GM19025 (cell line): ENCODE data around the gene GRID1.
"Not testable (repeated sequence)": the region's sequence is repeated elsewhere in the genome, so short reads cannot be mapped to it uniquely, and the experiment has no call there.

Experiments
- ATAC-seq: cut with Tn5 transposase; IDR thresholded peaks from one replicate; pipeline ENCODE4 v1.9.1; 2021; ENCODE audit warnings: mild to moderate bottlenecking, low read depth, moderate library complexity; ENCODE audit not compliant: unreplicated experiment

GRID1 gene

DNA sequence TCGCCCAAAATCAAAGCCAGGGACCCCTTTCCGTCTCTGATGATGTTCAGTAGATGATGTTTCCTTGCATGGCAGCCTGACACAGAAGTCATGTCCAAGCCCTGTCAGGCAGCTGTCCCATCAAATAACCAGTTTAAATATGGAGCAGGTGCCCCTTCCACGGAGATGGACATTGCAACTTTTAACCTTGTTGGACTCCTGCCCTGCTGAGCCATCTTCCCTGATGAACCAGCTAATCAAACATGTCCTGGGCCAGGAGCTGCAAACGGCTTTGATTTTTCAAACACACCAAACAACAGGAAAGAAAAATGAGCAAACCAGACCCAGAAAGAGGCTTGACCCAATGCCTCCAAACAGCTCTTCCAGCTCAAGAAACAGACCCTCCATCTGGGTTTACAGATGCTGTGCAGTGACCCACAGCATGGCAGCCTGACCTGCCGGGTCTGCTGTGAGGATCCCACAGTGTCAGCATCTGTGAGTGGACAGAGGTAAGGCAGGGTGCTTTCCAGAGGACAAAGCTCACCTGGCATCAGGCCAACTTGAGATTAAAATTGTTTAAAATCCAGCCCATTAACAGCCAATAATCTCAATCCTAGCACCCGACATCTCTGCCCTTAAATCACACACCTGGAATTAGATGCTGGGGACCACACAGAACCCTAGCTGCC is 372.6 kb downstream of the GRID1 start:
- no peak for ATAC-seq

DNA sequence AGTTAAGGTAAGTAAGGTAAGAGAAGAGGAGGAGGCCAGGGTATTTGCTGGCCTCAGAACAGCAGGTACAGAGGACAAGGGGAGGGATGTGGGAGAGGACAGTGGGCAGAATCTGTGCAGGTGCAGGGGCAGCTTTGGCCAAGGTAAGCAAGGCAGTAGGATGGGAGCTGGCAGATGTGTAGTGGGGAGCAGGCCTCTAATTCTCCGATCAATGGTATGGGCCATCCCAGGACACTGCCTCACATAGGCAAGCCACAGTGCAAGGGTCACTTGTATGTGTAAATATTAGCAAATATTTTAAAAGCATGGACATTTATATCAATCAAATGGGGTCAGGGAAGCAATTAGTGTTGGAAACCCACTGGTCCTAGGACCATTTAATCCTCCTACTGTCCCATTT is 373.5 kb downstream of the GRID1 start:
- ATAC-seq: no peak

DNA sequence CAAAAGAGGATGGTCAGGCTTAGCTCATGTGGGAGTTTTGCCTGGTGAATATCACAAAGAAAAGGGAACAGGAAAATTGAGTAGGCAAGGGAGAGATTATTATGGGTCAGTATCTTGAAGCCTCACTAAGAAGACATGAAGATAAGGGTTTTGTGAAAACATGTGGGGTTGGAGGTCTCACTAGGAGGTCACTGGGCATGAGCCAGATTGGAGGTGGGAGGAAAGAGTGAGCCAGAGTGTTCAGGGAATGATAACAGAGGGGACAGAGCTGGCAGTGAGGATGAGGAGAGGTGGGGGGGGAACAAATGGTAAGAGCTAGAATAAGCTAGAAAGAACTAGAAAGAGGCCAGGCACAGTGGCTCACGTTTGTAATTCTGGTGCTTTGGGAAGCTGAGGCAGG is 374.3 kb downstream of the GRID1 start:
- ATAC-seq: no peak

- no peak for ATAC-seq
Measured at GRCh38 chr10:85986777-85987176, 379.8 kb downstream of the GRID1 start.

DNA sequence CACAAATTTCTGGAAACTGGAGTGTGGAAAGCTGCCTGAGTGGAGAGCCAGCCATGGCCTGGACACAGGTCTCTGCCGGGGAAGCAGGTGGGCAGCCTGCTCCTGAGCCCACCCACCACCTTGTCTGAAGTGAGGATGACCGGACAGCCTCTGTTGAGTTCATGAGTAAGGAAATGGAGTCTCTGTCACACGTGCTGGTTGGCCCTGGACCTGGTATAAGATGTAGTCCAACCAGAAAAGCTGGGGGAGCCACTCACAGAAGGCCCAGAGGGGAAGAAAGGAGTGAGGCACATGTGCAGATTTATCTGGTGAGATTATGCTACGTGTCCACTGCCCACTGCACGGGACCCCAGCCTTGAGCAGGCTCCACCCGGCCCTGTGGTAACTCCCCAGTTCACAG is 383.5 kb downstream of the GRID1 start:
- ATAC-seq: no peak

- no peak for ATAC-seq
Measured at GRCh38 chr10:85979598-85979997, 387.0 kb downstream of the GRID1 start.

DNA sequence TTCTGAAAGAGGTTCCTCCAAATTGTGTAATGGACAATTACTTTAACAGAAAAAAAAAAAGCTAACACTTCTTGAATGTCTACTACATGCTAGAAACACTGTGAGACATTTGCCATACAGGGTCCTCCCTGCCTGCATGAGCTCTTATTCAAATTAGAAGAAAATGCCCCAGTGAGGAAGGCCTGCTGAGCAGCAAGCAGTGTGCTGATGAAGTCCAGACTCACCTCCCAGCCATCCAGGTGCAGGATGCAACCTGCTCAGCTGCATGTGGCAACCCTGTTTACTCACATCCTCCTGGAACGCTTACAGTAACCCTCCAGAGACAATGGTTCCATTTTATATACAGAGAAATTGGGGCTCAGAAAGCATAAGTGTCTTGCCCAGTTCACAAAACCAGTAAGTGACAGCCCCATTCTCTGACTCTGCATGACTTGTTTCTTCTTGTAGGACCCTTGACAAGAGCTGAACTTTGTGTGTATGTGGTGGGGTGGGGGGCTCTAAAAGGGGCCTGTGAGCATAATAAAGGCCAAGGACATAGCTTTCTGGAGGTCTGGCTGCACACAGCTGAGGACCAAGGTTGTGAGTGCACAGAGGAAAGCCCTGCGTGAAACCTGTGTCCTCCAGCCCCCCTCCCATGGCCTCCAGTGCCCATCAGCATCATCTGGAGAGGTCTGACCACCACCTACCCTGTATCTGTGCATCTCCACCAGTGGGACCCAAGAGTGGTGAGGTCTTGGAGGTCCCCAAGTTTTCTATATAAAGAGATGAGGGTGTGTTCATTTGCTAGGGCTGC is 387.8 kb downstream of the GRID1 start:
- no peak for ATAC-seq

DNA sequence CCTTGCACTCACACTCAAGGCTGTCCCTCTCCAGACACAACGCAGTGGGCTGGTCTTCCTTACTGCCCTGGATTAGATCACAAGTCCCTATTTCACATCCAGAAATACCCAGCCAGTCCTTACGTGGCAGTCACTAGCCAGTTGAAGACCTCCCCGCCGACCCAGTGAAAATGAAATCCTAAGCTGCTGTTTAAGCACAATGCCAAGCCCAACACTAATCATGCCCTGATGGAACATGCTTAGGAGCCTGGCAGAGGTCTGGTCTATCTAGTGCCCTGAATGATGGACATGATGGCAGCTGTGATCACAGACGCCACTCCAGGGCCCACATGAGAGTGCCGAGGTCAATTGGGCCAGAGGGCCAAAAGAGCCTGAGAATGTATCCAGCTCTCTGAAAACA is 389.0 kb downstream of the GRID1 start:
- ATAC-seq: no peak

DNA sequence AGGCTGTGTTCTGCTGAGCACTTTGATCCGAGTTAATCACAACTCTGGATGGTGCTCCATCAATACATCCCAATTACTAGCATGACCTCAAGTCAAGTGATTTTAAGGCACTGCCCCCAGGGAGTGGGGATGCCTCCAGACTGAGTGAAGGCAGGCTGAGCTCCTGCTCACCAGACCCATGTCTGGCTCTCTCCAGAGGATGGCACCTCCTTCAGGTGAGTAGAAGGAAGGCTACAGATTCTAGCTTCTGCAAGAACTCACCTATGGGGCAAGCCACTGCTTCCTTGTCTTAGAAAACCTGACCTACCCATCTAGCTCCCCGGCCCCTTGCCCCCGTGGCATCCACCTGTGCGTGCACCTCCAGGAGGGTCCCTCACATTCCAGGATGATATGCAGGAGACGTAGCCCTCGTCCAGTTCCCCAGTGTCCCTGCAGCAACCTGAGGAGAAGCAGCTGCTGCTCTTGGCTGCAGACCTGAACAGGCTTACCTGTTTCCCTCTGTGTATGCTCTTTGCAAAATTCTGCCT is 390.3 kb downstream of the GRID1 start:
- no peak for ATAC-seq

DNA sequence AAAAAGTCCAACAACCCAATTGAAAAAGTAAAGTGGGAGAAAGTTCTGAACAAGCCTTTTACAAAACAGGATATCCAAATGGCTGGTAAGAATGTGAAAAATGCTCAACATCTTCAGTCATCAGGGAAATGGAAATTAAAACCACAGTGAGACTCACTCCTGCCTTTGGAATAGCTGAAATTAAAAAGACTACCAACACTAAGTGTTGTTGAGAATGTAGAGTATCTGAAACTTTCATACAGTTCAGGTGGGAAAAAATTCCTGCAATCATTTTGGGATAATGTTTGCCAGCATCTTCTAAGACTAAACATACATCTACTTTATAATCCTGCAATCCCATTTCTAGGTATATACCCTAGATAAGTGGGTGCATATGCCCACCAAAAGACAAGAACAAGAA is 395.1 kb downstream of the GRID1 start:
- no peak for ATAC-seq

GRCh38 chr10:85967594-85967993 is 399.0 kb downstream of the GRID1 start:
- no peak for ATAC-seq

- ATAC-seq: no peak
Measured at GRCh38 chr10:85961479-85962067, 405.0 kb downstream of the GRID1 start.

GRCh38 chr10:85961073-85961472 is 405.5 kb downstream of the GRID1 start:
- no peak for ATAC-seq

DNA sequence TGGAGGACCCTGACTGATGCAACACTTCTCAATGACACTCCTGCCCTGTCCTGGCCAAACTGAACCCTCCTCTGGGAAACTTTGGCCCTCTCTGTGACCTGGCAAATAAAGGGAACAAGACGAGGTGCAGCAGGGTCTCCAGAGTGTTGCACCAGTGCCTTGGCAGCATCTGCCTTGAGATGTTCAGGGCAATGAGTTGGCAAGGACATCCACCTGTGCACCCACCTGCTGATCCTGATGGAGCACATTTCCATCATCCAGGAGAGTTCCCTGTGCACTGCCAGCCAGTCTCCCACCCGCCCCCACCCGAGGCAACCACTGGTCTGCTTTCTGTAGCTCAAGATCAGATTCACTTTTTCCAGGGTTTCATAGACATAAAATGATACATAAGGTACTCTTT is 407.4 kb downstream of the GRID1 start:
- ATAC-seq: no peak

GRCh38 chr10:85950921-85951320 is 415.7 kb downstream of the GRID1 start:
- no peak for ATAC-seq

- peak; percentile 82 for ATAC-seq
Measured at GRCh38 chr10:85946713-85947326, 419.8 kb downstream of the GRID1 start.

- ATAC-seq: no peak
Measured at GRCh38 chr10:85936161-85936560, 430.4 kb downstream of the GRID1 start.

GRCh38 chr10:85934586-85934985 is 432.0 kb downstream of the GRID1 start:
- no peak for ATAC-seq

DNA sequence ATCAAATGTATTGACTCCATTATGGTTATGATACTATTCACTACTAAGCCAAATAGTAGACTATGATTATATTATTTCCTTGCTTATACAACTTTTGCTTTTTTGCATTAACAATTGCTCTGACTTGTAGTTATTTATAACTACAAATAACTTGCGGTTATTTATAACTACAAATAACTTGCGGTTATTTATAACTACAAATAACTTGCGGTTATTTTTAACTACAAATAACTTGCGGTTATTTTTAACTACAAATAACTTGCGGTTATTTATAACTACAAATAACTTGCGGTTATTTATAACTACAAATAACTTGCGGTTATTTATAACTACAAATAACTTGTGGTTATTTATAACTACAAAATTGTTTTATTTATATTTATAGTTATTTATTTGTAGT is 436.6 kb downstream of the GRID1 start:
- ATAC-seq: not testable (repeated sequence)

GRCh38 chr10:85927952-85928665 is 438.5 kb downstream of the GRID1 start:
- ATAC-seq: no peak
